Memory B cell (primary cell): ENCODE results near the gene OPCML.

ENCODE experiments used
- ATAC-seq: fragments of 150-1000 bp; cut with Tn5 transposase; 2 replicates; pipeline ENCODE4 v1.10.0; 2021; ENCODE audit warnings: low read depth, mild to moderate bottlenecking, moderate library complexity
- DNase-seq, 2 donors: peaks; one replicate each; pipeline ENCODE4 v3.0.0; 2022; ENCODE audit warnings: low spot score in 2 of 2
- H3K27ac Mint-ChIP-seq: one replicate; pipeline ENCODE4 v1.8.0; 2022; ENCODE audit warnings: mild to moderate bottlenecking, moderate library complexity, mixed read lengths
- H3K27me3 Mint-ChIP-seq: one replicate; pipeline ENCODE4 v1.8.0; 2022; ENCODE audit warnings: mixed read lengths
- H3K36me3 Mint-ChIP-seq: one replicate; pipeline ENCODE4 v1.8.0; 2022; ENCODE audit warnings: mild to moderate bottlenecking, mixed read lengths
- H3K4me1 Mint-ChIP-seq: one replicate; pipeline ENCODE4 v1.8.0; 2022; ENCODE audit warnings: mixed read lengths
- H3K4me3 Mint-ChIP-seq: one replicate; pipeline ENCODE4 v1.8.0; 2022; ENCODE audit warnings: mild to moderate bottlenecking, moderate library complexity, mixed read lengths
- H3K9me3 Mint-ChIP-seq: one replicate; pipeline ENCODE4 v1.8.0; 2022; ENCODE audit warnings: mixed read lengths

Gene OPCML

DNA sequence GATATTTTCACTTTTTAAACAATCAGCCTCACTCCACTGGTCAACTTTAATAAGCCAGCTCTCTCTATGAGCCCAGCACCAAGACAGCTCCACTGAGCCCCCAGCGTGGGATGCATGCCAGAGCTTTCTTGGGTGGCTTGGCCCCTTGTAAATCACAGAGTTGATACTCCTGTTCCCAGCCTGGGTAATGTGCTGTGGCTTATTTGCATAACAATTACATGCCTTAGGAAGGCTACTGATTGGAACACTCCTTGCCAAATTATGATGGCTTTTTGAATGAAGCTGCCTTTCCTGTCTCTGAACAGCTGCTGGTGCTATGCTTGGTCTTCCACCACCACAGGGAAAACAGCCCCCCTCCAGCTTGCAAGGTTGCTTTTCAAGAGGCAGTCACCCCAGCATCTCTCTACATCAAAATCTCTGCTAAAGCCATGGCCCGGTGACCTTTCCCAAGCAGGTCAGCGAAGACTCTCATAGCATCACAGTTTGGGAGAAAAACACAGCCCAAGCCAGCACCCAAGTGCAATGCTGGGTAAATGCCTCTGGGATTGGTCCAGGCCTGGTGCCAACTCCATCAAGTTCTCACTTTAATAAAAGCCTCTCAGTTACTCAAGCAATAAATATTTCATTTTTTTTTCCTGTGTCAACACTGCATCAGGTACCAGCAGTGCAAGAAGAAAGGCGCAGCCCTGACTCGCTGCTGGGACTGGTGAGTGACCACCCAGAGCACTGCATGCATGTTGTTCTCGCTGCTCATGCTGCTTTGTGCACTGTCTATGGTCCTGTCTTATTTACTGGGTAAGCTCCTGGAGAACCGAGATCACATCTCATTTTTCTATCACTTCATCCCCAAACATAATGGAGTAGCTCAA lies 549.3 kb downstream of the OPCML start:
- no peak overlapping the region for H3K27ac Mint-ChIP-seq
- ATAC-seq (no peak), DNase-seq (no peak)
- H3K4me3 Mint-ChIP-seq: no peak overlapping the region
- H3K36me3 Mint-ChIP-seq: no peaks in the 10 kb centered on the region
- H3K9me3 Mint-ChIP-seq: peaks cover 4% of the 10 kb centered on the region
- H3K27me3 Mint-ChIP-seq: no peaks in the 10 kb centered on the region
- H3K4me1 Mint-ChIP-seq: no peaks in the 10 kb centered on the region

DNA sequence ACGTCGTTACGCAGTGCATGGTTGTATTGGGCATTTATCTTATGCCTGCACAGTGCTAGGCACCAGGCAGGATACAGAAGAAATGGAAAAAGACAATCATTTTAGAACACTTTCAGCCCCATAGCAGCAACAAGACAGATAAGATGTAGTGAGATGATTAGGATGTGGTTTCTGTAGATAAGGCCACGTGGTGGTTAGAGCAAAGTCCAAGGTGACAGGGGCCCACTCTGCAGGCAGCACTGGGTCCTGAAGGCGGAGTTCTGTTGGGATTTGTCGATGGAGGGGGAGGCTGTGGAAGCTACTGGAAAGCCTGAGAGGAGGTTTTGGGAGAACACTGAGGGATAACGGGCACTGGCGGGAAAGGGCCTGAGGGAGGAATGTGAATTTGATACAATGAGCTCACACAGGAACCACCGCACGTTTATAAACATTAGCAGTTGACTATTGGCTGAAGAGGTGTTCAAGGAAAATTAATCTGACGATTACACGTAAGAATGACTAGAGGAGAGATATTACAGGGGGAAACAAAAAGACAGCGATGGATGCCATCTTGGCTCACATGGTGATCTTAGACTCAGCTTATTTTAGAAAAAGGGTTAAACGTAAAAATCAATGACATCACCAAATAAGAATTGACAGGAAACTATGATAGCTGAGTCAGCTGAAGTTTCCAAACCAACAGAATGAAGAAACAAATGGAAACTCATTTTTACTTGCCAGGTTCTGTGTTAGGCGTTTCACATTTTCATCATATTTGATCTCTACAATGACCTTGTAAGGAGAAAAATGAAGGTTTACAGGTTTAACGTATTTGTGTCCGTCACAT lies 551.0 kb downstream of the OPCML start:
- Mint-ChIP-seq H3K9me3 (peaks cover 2% of the 10 kb centered on the region), H3K27ac (no peak overlapping the region), H3K4me3 (no peak overlapping the region), H3K36me3 (no peaks in the 10 kb centered on the region), H3K27me3 (no peaks in the 10 kb centered on the region), H3K4me1 (no peaks in the 10 kb centered on the region)
- ATAC-seq (no peak), DNase-seq (no peak)

DNA sequence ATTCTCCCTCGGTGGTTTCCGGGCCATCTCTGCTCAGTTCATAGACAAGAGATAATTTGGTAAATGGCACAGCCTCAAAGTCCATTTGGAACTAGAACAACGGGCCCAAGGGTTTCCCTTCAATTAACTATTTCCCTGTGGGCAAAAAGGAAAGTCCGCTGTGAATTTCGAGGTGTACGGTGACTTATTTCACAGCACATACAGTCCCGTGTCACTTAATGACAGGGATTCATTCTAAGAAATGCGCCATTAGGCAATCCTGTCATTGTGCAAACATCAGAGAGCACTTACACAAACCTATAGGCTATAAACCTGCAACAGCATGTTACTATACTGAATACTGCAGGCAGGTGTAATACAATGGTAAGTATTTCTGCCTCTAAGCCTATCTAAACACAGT lies 551.6 kb downstream of the OPCML start:
- ATAC-seq: no peak

GRCh38 chr11:132977746-132978145 lies 554.6 kb downstream of the OPCML start:
- H3K36me3 Mint-ChIP-seq: no peaks in the 10 kb centered on the region
- no peak for DNase-seq
- no peak overlapping the region for H3K4me3 Mint-ChIP-seq

More for the DNA sequence above, 551.6 kb downstream of the OPCML start:
- Mint-ChIP-seq H3K9me3 (peaks cover 2% of the 10 kb centered on the region), H3K4me1 (no peaks in the 10 kb centered on the region), H3K36me3 (no peaks in the 10 kb centered on the region), H3K4me3 (no peak overlapping the region), H3K27me3 (no peaks in the 10 kb centered on the region), H3K27ac (no peak overlapping the region)
- no peak for DNase-seq

DNA sequence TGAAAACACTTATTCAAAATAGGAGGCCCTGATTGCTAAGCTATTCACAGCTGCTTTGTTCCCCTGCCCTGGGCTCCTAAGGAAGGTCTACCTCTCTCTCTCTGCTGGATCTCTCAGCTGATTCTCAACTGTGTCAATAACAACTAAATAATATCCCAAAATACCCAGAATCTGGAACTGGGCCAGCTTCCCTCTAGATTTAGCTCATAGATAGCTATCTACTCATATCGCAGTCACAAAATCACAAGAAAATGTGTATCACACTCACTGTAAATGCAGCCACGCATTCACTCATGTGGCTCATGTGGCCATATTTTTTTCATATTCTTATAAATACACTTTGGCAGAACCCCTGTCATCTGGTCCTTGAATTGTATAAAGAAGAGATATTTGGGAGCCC lies 555.1 kb downstream of the OPCML start:
- H3K36me3 Mint-ChIP-seq: no peaks in the 10 kb centered on the region
- no peak for ATAC-seq
- no peak overlapping the region for H3K4me3 Mint-ChIP-seq
- H3K27me3 Mint-ChIP-seq: peaks cover 2% of the 10 kb centered on the region
- peaks cover 6% of the 10 kb centered on the region for H3K9me3 Mint-ChIP-seq
- H3K27ac Mint-ChIP-seq: no peak overlapping the region
- DNase-seq: no peak
- H3K4me1 Mint-ChIP-seq: no peaks in the 10 kb centered on the region

More at GRCh38 chr11:132977746-132978145, 554.6 kb downstream of the OPCML start:
- H3K4me1 Mint-ChIP-seq: no peaks in the 10 kb centered on the region
- no peak for ATAC-seq
- no peak overlapping the region for H3K27ac Mint-ChIP-seq
- H3K27me3 Mint-ChIP-seq: peaks cover 2% of the 10 kb centered on the region
- H3K9me3 Mint-ChIP-seq: peaks cover 6% of the 10 kb centered on the region

DNA sequence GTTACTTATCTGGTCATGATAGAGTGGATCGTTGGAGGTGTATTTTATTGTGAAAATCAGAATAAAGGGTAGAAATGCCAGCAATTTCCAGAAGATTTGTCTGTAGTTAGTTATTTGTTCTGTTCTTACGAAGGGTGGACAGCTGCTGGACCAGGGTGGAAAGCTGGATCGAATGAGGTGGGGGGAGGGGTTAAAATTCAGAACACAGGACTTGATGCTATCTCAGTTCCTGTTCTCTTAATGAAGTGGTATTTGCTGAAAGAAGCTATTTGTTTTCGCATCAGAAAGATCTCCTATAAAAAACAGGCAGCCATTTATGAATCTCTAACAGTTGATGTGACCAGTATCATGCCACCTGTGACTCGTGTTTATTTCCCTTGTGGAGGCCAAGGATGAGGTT lies 556.2 kb downstream of the OPCML start:
- H3K27ac Mint-ChIP-seq: no peak overlapping the region
- peaks cover 2% of the 10 kb centered on the region for H3K27me3 Mint-ChIP-seq
- ATAC-seq (no peak), DNase-seq (no peak)
- no peaks in the 10 kb centered on the region for H3K4me1 Mint-ChIP-seq
- no peak overlapping the region for H3K4me3 Mint-ChIP-seq
- peaks cover 6% of the 10 kb centered on the region for H3K9me3 Mint-ChIP-seq
- H3K36me3 Mint-ChIP-seq: no peaks in the 10 kb centered on the region

DNA sequence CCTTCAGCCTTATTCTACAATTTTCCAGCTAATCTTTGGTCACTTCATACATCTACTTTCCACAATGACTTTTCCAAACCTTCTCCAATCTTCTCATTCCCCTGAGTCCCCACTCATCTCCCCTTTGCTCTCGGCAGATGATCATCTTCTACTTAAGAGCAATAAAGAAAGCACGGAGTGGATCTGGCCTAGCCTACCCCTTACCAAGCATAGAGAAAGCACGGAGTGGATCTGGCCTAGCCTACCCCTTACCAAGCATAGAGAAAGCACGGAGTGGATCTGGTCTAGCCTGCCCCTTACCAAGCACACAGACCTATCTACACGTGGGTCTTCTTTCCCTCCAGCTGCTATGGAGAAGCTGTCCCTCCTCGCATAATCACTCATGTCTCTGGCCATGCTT lies 558.6 kb downstream of the OPCML start:
- DNase-seq (no peak), ATAC-seq (no peak)
- Mint-ChIP-seq H3K4me3 (no peak overlapping the region), H3K27ac (no peak overlapping the region), H3K36me3 (no peaks in the 10 kb centered on the region), H3K27me3 (peaks cover 2% of the 10 kb centered on the region), H3K4me1 (no peaks in the 10 kb centered on the region), H3K9me3 (peaks cover 10% of the 10 kb centered on the region)

DNA sequence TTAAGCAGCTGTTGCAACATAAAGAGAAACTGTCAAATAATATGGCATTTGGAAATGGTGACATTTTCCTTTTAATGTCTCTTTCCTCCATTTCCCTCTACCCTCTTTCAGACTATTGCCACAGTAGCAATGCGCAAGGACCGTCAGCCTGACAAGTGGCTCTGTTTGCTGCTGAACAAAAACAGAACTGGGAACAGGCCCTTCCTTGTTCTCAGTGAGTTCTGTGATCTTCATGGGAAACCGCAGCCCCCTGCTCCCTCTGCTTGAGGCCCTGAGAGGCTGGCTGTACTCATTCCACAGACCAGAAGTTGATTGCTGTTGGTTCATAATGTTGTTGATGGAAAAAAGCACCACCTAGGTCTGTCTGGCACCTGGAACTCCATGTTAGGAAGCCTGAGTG lies 559.7 kb downstream of the OPCML start:
- H3K4me1 Mint-ChIP-seq: no peaks in the 10 kb centered on the region
- no peaks in the 10 kb centered on the region for H3K36me3 Mint-ChIP-seq
- ATAC-seq (no peak), DNase-seq (no peak)
- peaks cover 12% of the 10 kb centered on the region for H3K9me3 Mint-ChIP-seq
- no peak overlapping the region for H3K4me3 Mint-ChIP-seq
- peaks cover 2% of the 10 kb centered on the region for H3K27me3 Mint-ChIP-seq
- no peak overlapping the region for H3K27ac Mint-ChIP-seq

- no peak overlapping the region for H3K27ac Mint-ChIP-seq
- ATAC-seq: no peak
- H3K36me3 Mint-ChIP-seq: no peaks in the 10 kb centered on the region
- H3K27me3 Mint-ChIP-seq: peaks cover 2% of the 10 kb centered on the region
- peaks cover 12% of the 10 kb centered on the region for H3K9me3 Mint-ChIP-seq
- DNase-seq: no peak
- no peak overlapping the region for H3K4me3 Mint-ChIP-seq
- H3K4me1 Mint-ChIP-seq: no peaks in the 10 kb centered on the region
Measured at GRCh38 chr11:132971351-132971750, 561.0 kb downstream of the OPCML start.

GRCh38 chr11:132969892-132970291 lies 562.4 kb downstream of the OPCML start:
- no peak for ATAC-seq
- H3K27ac Mint-ChIP-seq: no peak overlapping the region
- no peaks in the 10 kb centered on the region for H3K27me3 Mint-ChIP-seq
- no peak overlapping the region for H3K4me3 Mint-ChIP-seq
- no peaks in the 10 kb centered on the region for H3K4me1 Mint-ChIP-seq
- H3K36me3 Mint-ChIP-seq: no peaks in the 10 kb centered on the region
- no peak for DNase-seq
- peaks cover 11% of the 10 kb centered on the region for H3K9me3 Mint-ChIP-seq

- H3K27ac Mint-ChIP-seq: no peak overlapping the region
- no peaks in the 10 kb centered on the region for H3K36me3 Mint-ChIP-seq
- ATAC-seq (no peak), DNase-seq (no peak)
- peaks cover 2% of the 10 kb centered on the region for H3K9me3 Mint-ChIP-seq
- H3K27me3 Mint-ChIP-seq: no peaks in the 10 kb centered on the region
- no peak overlapping the region for H3K4me3 Mint-ChIP-seq
- H3K4me1 Mint-ChIP-seq: no peaks in the 10 kb centered on the region
Measured at GRCh38 chr11:132962041-132962440, 570.3 kb downstream of the OPCML start.

DNA sequence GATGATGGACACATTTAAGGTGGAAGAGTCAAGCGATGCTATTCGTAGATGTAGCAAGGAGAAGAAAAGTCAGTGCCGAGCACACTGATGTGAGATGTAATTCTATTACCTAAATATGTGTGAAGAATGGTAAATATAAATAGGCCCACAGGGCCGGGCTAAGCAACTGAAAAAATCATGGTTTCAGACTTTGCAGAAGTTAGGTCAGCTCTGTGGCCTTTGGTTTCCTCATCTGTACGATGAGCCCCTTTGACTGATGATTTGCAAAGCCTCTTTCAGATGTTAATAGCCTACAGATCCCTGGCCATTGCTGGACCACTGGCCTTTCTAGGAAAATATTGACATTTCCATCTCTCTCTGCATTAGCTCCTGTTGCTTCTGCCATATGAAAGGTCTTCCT lies 570.8 kb downstream of the OPCML start:
- H3K4me3 Mint-ChIP-seq: no peak overlapping the region
- ATAC-seq (no peak), DNase-seq (no peak)
- peaks cover 2% of the 10 kb centered on the region for H3K9me3 Mint-ChIP-seq
- no peaks in the 10 kb centered on the region for H3K27me3 Mint-ChIP-seq
- no peak overlapping the region for H3K27ac Mint-ChIP-seq
- H3K36me3 Mint-ChIP-seq: no peaks in the 10 kb centered on the region
- H3K4me1 Mint-ChIP-seq: no peaks in the 10 kb centered on the region

DNA sequence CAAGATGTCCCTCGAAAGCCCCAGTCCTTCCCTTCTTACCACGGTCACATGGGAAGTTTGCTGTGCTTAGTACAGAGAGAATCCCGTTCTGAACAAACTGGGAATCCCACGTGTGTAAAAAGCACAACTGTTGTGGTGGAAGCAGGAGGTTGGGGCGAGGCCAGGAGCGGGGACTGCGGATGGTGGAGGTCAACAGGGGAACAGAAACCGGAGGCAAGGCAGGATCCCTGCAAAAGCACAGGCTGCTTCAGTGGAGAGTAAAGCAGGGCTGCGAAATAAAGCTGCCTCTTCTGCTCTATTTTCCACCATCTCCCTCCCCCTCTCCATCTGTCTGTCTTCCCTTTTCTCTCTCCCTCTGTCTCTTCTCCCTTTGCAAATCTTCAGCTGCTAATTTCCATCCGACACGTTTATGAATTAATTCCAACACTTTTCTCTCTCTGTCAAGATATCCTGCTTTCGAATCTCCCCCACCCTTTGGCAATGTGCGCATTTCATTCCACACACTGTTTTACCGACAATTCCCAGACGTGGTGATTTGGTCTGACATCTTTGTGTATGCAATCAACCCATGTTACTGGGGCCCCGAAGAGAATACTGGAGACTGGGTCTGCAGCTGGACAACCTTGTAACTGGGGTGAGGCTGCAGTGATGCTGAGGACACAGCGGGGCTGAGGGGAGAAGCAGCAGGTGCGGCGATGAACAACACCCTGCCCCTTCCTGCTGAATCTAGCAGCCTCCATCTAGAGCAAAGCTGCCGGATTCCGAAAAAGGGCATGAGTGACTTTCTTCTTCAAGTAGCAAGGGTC lies 571.8 kb downstream of the OPCML start:
- no peaks in the 10 kb centered on the region for H3K27me3 Mint-ChIP-seq
- H3K36me3 Mint-ChIP-seq: no peaks in the 10 kb centered on the region
- no peak overlapping the region for H3K27ac Mint-ChIP-seq
- no peak for ATAC-seq
- no peaks in the 10 kb centered on the region for H3K4me1 Mint-ChIP-seq
- no peak overlapping the region for H3K4me3 Mint-ChIP-seq
- DNase-seq: no peak
- H3K9me3 Mint-ChIP-seq: peaks cover 2% of the 10 kb centered on the region

GRCh38 chr11:132959693-132960092 lies 572.6 kb downstream of the OPCML start:
- no peak overlapping the region for H3K27ac Mint-ChIP-seq
- H3K9me3 Mint-ChIP-seq: peaks cover 2% of the 10 kb centered on the region
- H3K4me3 Mint-ChIP-seq: no peak overlapping the region
- no peaks in the 10 kb centered on the region for H3K27me3 Mint-ChIP-seq
- H3K4me1 Mint-ChIP-seq: no peaks in the 10 kb centered on the region
- no peaks in the 10 kb centered on the region for H3K36me3 Mint-ChIP-seq
- ATAC-seq (no peak), DNase-seq (no peak)
